HG03342 (cell line): Measurements from ENCODE around the gene CPNE2.

Experiments used
- ATAC-seq: cut with Tn5 transposase; IDR thresholded peaks from one replicate; pipeline ENCODE4 v1.9.1; 2021; ENCODE audit warnings: mild to moderate bottlenecking, moderate library complexity; ENCODE audit not compliant: unreplicated experiment

Gene CPNE2

DNA sequence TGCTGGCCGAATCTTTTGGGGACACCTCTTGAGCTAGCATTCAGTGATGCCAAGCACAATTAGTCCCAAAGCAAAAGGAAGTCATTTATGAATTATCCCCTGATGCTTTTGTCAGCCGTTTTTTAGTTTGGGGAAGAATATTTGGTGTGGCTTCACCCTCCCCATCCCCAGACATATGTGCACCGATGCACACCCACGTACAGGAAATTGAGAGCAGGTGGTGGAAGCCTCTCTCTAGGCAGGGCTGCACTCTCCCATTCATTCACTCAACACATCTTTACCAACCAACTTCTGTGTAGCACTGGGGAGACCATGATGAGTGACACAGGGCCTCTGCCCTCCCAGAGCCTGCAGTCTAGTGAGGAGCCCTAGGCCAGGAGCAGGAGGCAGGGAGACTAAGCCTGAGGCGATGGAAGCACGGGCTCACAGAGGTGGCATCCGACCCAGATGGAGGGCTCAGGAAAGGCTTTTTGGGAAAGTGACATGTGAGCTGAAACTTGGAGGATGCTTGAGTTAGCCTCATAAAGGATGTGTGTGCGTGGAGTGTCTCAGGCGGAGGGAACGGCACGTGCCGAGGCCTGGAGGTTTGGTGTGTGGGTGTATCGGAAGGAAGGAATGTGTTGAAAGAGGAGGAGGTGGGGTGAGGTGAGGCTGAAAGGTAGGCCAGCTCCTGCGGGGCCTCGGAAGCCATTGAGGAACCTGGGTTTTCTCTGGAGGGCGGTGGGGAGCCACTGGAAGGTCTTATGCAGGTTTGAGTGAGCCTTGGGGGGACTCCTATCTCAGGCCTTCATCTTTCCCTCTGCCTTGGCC lies 49.6 kb downstream of the CPNE2 start:
- no peak for ATAC-seq

DNA sequence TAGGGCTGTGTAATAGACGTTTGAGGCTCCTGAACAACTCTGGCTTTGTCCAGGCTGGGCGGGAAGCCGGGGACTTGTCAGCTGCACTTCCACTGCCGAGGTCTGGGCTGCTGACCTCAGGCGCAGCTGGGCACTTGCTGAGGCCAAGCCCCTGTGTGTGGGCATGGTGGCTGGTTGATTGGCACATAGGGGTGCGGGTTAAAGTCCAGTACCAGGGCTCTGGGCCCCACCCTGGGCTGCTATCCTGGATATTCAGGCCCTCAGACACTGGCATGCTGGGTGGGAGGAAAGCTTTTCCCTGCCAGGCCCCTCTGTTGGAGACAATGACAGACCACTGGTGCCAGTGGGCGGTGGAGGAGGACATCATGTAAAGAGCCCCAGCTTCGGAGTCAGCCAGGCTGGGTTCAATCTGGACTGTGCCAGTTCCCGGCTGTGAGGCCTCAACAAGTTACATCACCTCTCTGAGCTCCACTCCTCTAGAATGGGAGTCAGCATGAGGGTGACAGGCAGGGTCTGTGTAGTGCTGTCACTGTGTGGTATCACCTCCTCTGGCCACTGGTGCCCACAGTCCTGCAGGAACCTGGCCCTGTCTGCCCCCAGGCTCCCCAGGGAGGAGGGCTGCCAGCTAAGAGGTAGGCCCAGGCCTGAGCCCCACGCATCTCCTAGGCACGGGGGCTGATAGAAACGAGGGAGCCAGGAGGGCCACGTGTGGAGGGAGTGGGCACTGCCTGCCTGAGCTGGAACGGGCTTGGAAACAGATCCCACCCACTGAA lies 51.0 kb downstream of the CPNE2 start:
- no peak for ATAC-seq

DNA sequence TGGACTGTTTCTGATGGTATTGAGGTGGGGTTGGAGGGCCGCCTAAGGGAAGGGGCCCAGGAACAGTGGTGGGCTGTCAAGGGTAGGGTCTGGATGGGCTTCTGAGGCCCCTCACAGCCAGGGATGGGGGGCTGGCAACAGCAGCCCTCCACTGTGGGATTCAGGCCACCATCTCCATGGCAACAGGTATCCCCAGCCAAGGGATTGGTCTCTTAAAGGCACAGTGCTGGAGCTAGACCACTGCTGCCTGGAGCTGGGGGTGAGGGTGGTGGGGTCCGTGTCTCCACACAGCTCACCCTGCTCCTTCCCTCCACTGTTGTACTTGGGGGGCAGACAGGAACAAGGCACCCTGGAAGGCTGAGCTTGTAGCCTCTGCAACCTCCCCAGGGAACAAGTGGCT lies 51.6 kb downstream of the CPNE2 start:
- no peak for ATAC-seq

- ATAC-seq = no peak
Measured at GRCh38 chr16:57145046-57146021, 53.0 kb downstream of the CPNE2 start.

- ATAC-seq = no peak
Measured at GRCh38 chr16:57146040-57146647, 53.8 kb downstream of the CPNE2 start.

- no peak for ATAC-seq
Measured at GRCh38 chr16:57146735-57147134, 54.4 kb downstream of the CPNE2 start.

- ATAC-seq = no peak
Measured at GRCh38 chr16:57147381-57148221, 55.2 kb downstream of the CPNE2 start.

GRCh38 chr16:57148481-57148880 lies 56.1 kb downstream of the CPNE2 start:
- no peak for ATAC-seq

GRCh38 chr16:57149391-57149790 lies 57.0 kb downstream of the CPNE2 start:
- ATAC-seq = no peak

- ATAC-seq = no peak
Measured at GRCh38 chr16:57150682-57151330, 58.4 kb downstream of the CPNE2 start.

- ATAC-seq = no peak
Measured at GRCh38 chr16:57151369-57151768, 59.0 kb downstream of the CPNE2 start.

- ATAC-seq = no peak
Measured at GRCh38 chr16:57152096-57153093, 60.0 kb downstream of the CPNE2 start.

- ATAC-seq = no peak
Measured at GRCh38 chr16:57153841-57154240, 61.5 kb downstream of the CPNE2 start.

DNA sequence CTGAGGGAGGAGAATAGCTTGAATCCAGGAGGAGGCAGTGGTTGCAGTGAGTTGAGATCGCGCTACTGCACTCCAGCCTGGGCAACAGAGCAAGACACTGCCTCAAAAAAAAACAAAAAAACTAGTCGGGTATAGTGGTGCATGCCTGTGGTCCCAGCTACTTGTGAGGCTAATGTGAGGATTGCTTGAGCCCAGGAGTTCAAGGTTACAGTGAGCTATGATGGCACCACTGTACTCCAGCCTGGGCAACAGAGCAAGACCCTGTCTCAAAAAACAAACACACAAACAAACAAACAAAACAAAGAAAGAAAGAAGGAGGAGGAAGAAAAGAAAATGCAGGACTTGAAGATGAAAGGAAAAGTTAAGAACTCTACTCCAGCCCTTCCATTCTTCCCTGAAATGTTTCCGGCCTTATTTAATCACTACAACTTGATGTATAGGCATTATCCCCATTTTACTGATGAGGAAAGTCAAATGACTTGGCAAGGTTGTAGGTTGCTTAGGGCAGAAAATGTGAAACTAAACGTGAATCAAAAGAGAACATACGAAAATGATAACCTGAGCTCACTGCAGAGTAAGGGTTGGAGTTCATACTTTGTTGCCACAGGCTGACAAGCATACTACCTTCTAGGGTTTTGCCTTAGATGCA lies 63.4 kb downstream of the CPNE2 start:
- no peak for ATAC-seq

- no peak for ATAC-seq
Measured at GRCh38 chr16:57156351-57156703, 63.9 kb downstream of the CPNE2 start.

GRCh38 chr16:57157533-57157932 lies 65.2 kb downstream of the CPNE2 start:
- ATAC-seq = no peak

- ATAC-seq = no peak
Measured at GRCh38 chr16:57159447-57159846, 67.1 kb downstream of the CPNE2 start.

GRCh38 chr16:57163842-57164241 lies 71.5 kb downstream of the CPNE2 start:
- ATAC-seq = no peak
